Fibroblast of the aortic adventitia (primary cell): ENCODE data around the gene PNPLA4. TPM values are rescaled to one million over a fixed set of nuclear protein-coding genes. Genes with fewer than 3 reads are reported as not detected.

Experiments used
- DNase-seq: peaks from one replicate; pipeline ENCODE4 v3.0.0-alpha.2; 2010; ENCODE audit warnings: low read depth
- H3K4me3 ChIP-seq: 2 replicates; pipeline ENCODE4 v1.5.1; 2011; ENCODE audit warnings: low read depth, mild to moderate bottlenecking, control low read depth, low read length, moderate library complexity
- CTCF ChIP-seq: IDR thresholded peaks from 2 replicates; pipeline ENCODE4 v1.5.1; 2011; ENCODE audit warnings: mild to moderate bottlenecking, low read length, control low read depth, inconsistent platforms; ENCODE audit not compliant: insufficient read depth
- small RNA-seq: library from RNA; depleted of rRNA; stranded (forward); fragments of <200 nt; gene quantifications from one replicate; pipeline ENCODE3, GENCODE V24; 2012
- total RNA-seq: library from RNA; depleted of rRNA; stranded (reverse); fragments of >200 nt; gene quantifications from 2 replicates; pipeline ENCODE4 v1.2.3, GENCODE V29; 2012; ENCODE audit warnings: low replicate concordance

Gene PNPLA4
- total RNA-seq, 1 donor, result 14.2 TPM

- DNase-seq, result no peak
- TF ChIP-seq CTCF, result no peak
- no peak overlapping the region for H3K4me3 ChIP-seq
These were observed 38.1 kb downstream of the PNPLA4 start for GRCh38 chrX:7889135-7889534.

GRCh38 chrX:7876957-7877356 is 50.3 kb downstream of the PNPLA4 start:
- no peak for TF ChIP-seq CTCF

GRCh38 chrX:7872042-7872441 is 55.2 kb downstream of the PNPLA4 start:
- no peak overlapping the region for H3K4me3 ChIP-seq
- DNase-seq, result no peak
- no peak for TF ChIP-seq CTCF

More at GRCh38 chrX:7876957-7877356, 50.3 kb downstream of the PNPLA4 start:
- no peak for DNase-seq
- H3K4me3 ChIP-seq, result no peak overlapping the region

GRCh38 chrX:7852166-7852565 is 75.0 kb downstream of the PNPLA4 start:
- no peak for DNase-seq
- no peak for TF ChIP-seq CTCF
- no peak overlapping the region for H3K4me3 ChIP-seq

Small RNA genes within 50 kb of the gene (small RNA-seq; reads per million reads assigned to genes)
- not detected for gene AC005296.1

Other genes starting within 250 kb of the PNPLA4 start
- not detected in 2 replicates for gene VCX, start 84.2 kb downstream of the PNPLA4 start, total RNA-seq
- gene VCX2, start 243.9 kb upstream of the PNPLA4 start, total RNA-seq, result not detected in 2 replicates